ENCODE measurements around the gene SEMA3A. TPM values are rescaled to one million over a fixed set of nuclear protein-coding genes. Genes with fewer than 3 reads are reported as not detected.

SEMA3A gene
- total and polyA plus RNA-seq, 2 of the 13 experiments (the other 11 are each of a cell fraction or from before 2014, with no cell fraction given) = 0.29 to 1.2 TPM

- Histone ChIP-seq H3K4me3 (replicated peaks in 1 of 3; ENCODE audit: insufficient read depth in 1 of 3, low read depth in 2 of 3, low read length in 3 of 3) (no peak overlapping the region), H3K27me3 (ENCODE audit: control insufficient read depth in 1 of 2, insufficient read depth in 2 of 2, low read length in 2 of 2) (no peaks in the 10 kb centered on the region), H3K27ac (ENCODE audit: extremely low read length, insufficient read depth, low read length) (no peak overlapping the region), H3K4me1 (ENCODE audit: insufficient read depth, low read length) (no peaks in the 10 kb centered on the region), H3K9ac (ENCODE audit: insufficient read depth, low read depth, low read length) (no peak overlapping the region), H4K20me1 (ENCODE audit: insufficient read depth, low read length) (no peaks in the 10 kb centered on the region), H2AFZ (ENCODE audit: low read length) (no peak overlapping the region), H3K4me2 (ENCODE audit: low read depth, low read length) (no peak overlapping the region), H3K79me2 (ENCODE audit: insufficient read depth, low read length) (no peaks in the 10 kb centered on the region), H3K36me3 (replicated peaks in 1 of 2; ENCODE audit: control insufficient read depth in 1 of 2, insufficient read depth in 2 of 2, low read length in 2 of 2) (no peaks in the 10 kb centered on the region), H3K9me3 (ENCODE audit: low read length) (no peaks in the 10 kb centered on the region)
- WGBS (ENCODE audit: low lambda C conversion rate) = 0% methylated on average over 1 of the region's 1 CpG
- ChIA-PET CTCF (ENCODE audit: low intra/inter-chr PET ratio, low total read pairs) (no interaction called here), POLR2A (no interaction called here)
- no peak for FAIRE-seq
- in situ Hi-C loops (cut with HindIII; ENCODE audit: extremely low pct_ligation_motif_present, low pct_unique_long_range_greater_than_20kb) = no loop called here
- BruUV-seq (replicated peaks) = no TSS peak
- no peak for DNase-seq (ENCODE audit: low spot score)
- TF ChIP-seq GTF3A (CRISPR knock-in tag; conservative IDR thresholded peaks at IDR 0.05) (no peak), RFXANK (CRISPR knock-in tag; IDR thresholded peaks at IDR 0.05) (no peak)
- intact Hi-C loops (cut with micrococcal nuclease; ENCODE audit: unreplicated experiment) = loop anchor here (5.0 kb wide), 1 partner anchor 532 kb away; no protein-coding TSS in a partner anchor
- no peak for ATAC-seq
Measured at GRCh38 chr7:84209006-84209405, 14.4 kb upstream of the SEMA3A start.

- BruUV-seq (replicated peaks) = no TSS peak
- intact Hi-C loops (cut with micrococcal nuclease; ENCODE audit: unreplicated experiment) = loop anchor here (5.0 kb wide), 1 partner anchor 530 kb away; no protein-coding TSS in a partner anchor
- TF ChIP-seq TEAD3 (CRISPR knock-in tag; optimal IDR thresholded peaks at IDR 0.05; ENCODE audit: borderline replicate concordance) (no peak), PBX2 (CRISPR knock-in tag; IDR thresholded peaks at IDR 0.05) (no peak), ZNF232 (CRISPR knock-in tag; IDR thresholded peaks at IDR 0.05; ENCODE audit: borderline replicate concordance) (no peak), RARG (CRISPR knock-in tag; IDR thresholded peaks at IDR 0.05; ENCODE audit: low read depth) (no peak), ATF2 (CRISPR knock-in tag; IDR thresholded peaks at IDR 0.05) (no peak), ZNF124 (CRISPR knock-in tag; IDR thresholded peaks at IDR 0.05) (no peak), TFAP4 (IDR thresholded peaks at IDR 0.05; ENCODE audit: borderline replicate concordance, low read depth) (no peak), SP140L (CRISPR knock-in tag; IDR thresholded peaks at IDR 0.05; ENCODE audit: borderline replicate concordance) (no peak), ZNF773 (CRISPR knock-in tag; IDR thresholded peaks at IDR 0.05; ENCODE audit: borderline replicate concordance) (no peak), ATM (IDR thresholded peaks at IDR 0.05; ENCODE audit: borderline replicate concordance) (no peak), TFDP2 (CRISPR knock-in tag; IDR thresholded peaks at IDR 0.05) (no peak), HOXA9 (CRISPR knock-in tag; IDR thresholded peaks at IDR 0.05; ENCODE audit: borderline replicate concordance) (no peak)
Measured at GRCh38 chr7:84207615-84208014, 13.0 kb upstream of the SEMA3A start.

More at GRCh38 chr7:84207615-84208014, 13.0 kb upstream of the SEMA3A start:
- no peak for ATAC-seq
- no peak overlapping the region for H2AFZ ChIP-seq (ENCODE audit: low read length)
- H3K9ac ChIP-seq (ENCODE audit: insufficient read depth, low read depth, low read length) = no peak overlapping the region
- WGBS (ENCODE audit: low lambda C conversion rate) = 29% methylated on average over 2 of the region's 2 CpGs
- in situ Hi-C loops (cut with HindIII; ENCODE audit: extremely low pct_ligation_motif_present, low pct_unique_long_range_greater_than_20kb) = no loop called here
- no peaks in the 10 kb centered on the region for H3K27me3 ChIP-seq (ENCODE audit: control insufficient read depth in 1 of 2, insufficient read depth in 2 of 2, low read length in 2 of 2)
- H4K20me1 ChIP-seq (ENCODE audit: insufficient read depth, low read length) = no peaks in the 10 kb centered on the region
- H3K4me1 ChIP-seq (ENCODE audit: insufficient read depth, low read length) = no peaks in the 10 kb centered on the region
- no peak overlapping the region for H3K4me2 ChIP-seq (ENCODE audit: low read depth, low read length)
- no peak for DNase-seq (ENCODE audit: low spot score)
- no peaks in the 10 kb centered on the region for H3K9me3 ChIP-seq (ENCODE audit: low read length)
- no peak overlapping the region for H3K4me3 ChIP-seq (replicated peaks in 1 of 3; ENCODE audit: insufficient read depth in 1 of 3, low read depth in 2 of 3, low read length in 3 of 3)
- H3K79me2 ChIP-seq (ENCODE audit: insufficient read depth, low read length) = no peaks in the 10 kb centered on the region
- CTCF ChIA-PET (ENCODE audit: low intra/inter-chr PET ratio, low total read pairs) = no interaction called here
- no peak for FAIRE-seq
- POLR2A ChIA-PET = no interaction called here
- H3K27ac ChIP-seq (ENCODE audit: extremely low read length, insufficient read depth, low read length) = no peak overlapping the region
- H3K36me3 ChIP-seq (replicated peaks in 1 of 2; ENCODE audit: control insufficient read depth in 1 of 2, insufficient read depth in 2 of 2, low read length in 2 of 2) = no peaks in the 10 kb centered on the region
